HG03095 (cell line): ENCODE data around the gene RESP18.
A peak's percentile ranks its signal among the peaks of the same experiment; 100 is the strongest.

ENCODE experiments used
- ATAC-seq: cut with Tn5 transposase; IDR thresholded peaks from one replicate; pipeline ENCODE4 v1.9.1; 2021; ENCODE audit warnings: moderate library complexity; ENCODE audit not compliant: unreplicated experiment

Gene RESP18

GRCh38 chr2:219278655-219279150 lies 53.8 kb downstream of the RESP18 start:
- ATAC-seq: no peak

- ATAC-seq: peak; percentile 26
These were observed 54.6 kb downstream of the RESP18 start for GRCh38 chr2:219277703-219278654.
